ENCODE data around the gene GH1.
"Not testable (repeated sequence)": the region's sequence is repeated elsewhere in the genome, so short reads cannot be mapped to it uniquely, and the experiment has no call there.

Gene GH1

DNA sequence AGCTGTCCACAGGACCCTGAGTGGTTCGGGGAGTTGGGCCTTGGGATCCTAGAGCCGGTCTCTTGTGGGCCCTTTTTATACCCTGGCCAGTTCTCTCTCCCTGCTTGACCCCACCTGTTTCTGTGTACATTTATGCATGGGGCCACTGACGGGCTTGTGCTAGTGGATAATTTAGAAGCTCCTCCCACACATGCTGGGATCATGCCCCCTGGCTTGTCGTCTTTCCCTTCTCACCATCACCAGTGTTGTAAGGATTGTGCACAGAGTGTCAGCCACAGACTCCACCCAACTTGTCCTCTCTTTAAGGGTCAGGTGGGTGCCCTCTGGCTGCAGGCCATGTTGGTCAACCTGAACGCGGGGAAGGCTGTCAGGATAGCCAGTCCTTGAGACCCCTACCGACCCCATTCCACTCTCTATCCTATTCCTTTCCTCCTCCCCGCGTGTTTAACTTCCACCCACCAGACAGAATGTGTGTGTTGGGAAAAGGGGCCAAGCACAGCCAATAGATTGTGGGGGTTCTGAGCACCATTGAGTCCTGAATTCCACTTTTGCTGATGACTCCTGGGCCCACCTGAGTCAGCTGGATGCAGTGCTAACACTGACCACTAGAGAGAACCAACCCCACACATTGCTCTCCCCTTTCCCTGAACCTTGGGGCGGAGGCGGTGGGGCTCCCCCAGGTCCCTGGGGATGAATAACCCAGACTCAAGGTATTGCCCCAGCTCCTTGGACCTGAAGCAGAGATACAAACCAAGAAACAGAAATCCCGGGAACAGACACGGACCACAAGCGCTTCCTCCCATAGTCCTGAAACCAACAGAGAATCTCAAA lies 21.9 kb downstream of the GH1 start, which contains the start of gene CSH1:
Gene CSH1 (minus strand): TSS at position 51 of the 831 bp plus-strand sequence. CDS start 63 bp downstream, outside the sequence.
- not testable (repeated sequence) for DNase-seq (ENCODE audit: low read depth)

DNA sequence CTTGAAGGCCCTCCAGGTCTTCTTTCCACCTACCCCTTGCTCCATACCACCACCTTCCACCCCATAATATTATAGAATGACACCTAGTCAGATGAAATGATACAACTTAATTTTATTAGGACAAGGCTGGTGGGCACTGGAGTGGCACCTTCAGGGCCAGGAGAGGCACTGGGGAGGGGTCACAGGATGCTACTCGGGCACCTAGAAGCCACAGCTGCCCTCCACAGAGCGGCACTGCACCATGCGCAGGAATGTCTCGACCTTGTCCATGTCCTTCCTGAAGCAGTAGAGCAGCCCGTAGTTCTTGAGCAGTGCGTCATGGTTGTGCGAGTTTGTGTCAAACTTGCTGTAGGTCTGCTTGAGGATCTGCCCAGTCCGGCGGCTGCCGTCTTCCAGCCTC lies 23.8 kb downstream of the GH1 start:
- DNase-seq (ENCODE audit: low read depth): not testable (repeated sequence)

DNA sequence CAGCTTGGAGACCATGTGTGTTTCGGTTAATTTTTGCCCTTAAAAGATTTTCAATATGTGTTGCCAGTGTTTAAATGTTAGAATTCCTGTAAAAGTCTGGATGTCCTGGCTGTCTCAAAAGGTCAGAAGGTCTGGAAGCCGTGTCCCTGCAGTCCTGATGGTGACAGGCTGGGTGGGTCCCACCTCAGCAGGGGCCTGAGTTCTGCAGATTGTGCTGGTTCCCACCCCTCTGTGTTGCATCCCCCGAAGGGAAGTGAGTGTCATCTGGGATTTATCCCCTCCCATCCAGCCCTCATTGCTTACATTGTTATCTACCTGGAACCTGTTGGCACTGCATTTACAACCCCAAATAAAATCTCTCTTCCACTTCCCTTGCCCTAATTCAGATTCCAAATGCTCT lies 24.6 kb downstream of the GH1 start:
- not testable (repeated sequence) for DNase-seq (ENCODE audit: low read depth)

DNA sequence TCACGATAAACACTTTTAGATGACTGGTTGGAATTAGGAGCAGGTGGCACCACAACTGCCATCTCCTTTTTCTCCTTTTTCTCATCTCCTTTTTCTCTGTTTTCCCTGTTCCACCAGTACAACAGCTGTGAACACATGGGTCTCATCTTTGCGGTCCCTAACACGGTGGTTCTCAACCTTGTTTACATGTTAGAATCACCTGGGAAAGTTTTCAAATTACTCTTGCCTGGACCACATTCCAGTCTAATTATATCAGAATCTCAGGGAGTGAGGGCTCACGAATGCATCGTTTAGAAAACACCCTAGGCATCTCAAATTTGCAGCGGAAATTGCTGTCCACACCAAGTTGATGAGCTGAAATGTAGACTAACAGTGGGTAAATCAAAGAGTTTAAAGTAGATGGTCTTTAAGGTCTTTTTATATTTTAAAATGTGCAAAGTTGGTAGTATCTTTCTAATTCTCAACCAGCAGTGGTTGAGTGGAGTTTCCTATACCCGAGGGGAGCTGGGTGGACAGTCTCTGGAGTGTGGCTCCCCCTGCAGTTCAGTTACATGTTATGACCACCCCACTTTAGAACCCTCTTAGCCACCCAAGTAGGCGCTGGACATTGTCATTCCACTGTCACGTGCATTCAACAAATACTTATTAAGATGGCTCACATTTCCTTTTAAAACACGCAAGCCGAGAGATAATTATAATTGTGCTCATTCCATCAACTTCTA lies 26.2 kb downstream of the GH1 start:
- not testable (repeated sequence) for DNase-seq (ENCODE audit: low read depth)

DNA sequence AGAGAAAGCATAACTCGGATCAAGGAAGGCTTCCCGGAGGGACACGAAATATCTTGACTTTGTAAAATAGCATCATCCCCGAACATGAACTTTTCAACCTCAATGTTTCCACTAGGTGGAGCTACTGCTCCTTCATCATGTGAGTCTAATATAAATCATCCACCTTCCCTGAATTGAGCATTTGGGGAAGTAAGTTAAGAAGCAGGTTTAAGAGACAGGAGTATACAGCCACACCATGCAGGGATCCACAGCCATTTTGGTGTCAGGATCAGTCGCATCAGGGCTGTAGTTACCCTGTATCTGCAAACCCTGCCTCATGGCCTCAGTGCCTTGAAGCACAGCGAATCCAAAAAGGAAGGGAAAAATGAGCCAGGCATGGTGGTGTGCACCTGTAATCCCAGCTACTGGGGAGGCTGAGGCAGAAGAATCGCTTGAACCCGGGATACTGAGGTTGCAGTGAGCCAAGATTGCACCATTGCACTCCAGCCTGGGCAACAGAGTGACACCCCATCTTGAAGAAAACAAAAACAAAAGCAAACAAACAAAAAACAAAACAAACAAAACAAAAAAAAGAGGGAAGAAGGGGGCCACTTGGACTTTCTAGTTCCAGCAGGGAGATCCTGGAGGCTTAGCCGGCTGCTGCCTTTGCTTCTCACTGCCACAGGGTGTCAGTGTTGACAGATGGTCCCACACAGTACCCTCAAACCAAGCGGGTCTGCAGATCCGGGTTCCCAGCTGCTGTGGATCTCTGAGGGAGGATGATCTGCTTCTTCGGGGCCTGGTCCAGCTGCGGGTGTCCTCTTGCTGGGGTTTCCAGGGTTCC lies 29.4 kb downstream of the GH1 start:
- DNase-seq (ENCODE audit: low read depth): not testable (repeated sequence)

DNA sequence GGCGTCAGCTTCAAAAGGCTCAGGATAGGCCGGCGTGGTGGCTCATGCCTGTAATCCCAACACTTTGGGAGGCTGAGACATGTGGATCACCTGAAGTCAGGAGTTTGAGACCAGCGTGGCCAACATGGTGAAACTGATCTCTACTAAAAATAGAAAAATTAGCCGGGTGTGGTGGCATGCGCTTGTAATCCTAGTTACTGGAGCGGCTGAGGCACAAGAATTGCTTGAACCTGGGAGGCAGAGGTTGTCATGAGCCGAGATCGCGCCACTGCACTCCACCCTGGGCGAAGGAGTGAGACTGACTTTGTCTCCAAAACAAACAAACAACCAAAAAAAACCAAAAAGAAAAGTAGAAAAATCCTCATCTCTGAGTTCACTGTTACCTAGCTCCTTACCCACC lies 33.5 kb downstream of the GH1 start:
- DNase-seq (ENCODE audit: low read depth): not testable (repeated sequence)

DNA sequence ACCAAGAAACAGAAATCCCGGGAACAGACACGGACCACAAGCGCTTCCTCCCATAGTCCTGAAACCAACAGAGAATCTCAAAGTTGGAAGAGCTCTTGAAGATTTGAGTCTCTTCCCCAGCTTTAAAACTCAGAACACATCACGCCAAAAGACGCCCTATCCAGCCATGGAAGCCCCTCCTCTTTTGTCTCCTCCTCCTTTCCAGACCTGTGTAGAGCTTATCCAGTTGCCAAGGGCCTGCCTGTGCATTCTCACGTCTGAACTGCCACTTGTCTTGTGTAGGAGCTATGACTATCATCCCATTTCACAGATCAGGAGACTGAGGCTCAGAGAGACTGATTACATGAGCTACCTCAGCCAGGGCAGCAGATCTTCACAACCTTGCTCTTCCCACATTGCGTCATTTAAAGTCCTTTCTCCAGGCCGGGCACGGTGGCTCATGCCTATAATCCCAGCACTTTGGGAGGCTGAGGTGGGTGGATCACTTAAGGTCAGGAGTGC lies 36.0 kb downstream of the GH1 start:
- not testable (repeated sequence) for DNase-seq (ENCODE audit: low read depth)

DNA sequence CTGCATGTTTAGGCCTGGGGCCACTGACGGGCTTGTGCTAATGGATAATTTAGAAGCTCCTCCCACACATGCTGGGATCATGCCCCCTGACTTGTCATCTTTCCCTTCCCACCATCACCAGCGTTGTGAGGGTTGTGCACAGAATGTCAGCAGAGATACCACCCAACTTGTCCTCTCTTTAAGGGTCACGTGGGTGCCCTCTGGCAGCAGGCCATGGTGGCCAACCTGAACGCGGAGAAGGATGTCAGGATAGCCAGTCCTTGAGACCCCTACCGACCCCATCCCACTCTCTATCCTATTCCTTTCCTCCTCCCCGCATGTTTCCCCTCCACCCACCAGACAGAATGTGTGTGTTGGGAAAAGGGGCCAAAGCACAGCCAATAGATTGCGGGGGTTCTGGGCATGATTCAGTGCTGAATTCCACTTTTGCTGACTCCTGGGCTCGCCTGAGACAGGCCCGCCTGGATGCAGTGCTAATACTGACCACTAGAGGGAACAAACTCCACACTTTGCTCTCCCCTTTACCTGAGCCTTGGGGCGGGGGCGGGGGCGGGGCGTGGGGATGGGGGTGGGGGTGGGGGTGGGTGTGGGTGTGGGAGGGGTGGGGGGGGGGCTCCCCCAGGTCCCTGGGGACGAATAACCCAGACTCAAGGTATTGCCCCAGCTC lies 36.6 kb downstream of the GH1 start, which contains the start of gene GH2:
Gene GH2 (minus strand): TSS at position 10 of the 667 bp plus-strand sequence. CDS start 143 bp downstream, outside the sequence.
- DNase-seq (ENCODE audit: low read depth): peak; percentile 31

DNA sequence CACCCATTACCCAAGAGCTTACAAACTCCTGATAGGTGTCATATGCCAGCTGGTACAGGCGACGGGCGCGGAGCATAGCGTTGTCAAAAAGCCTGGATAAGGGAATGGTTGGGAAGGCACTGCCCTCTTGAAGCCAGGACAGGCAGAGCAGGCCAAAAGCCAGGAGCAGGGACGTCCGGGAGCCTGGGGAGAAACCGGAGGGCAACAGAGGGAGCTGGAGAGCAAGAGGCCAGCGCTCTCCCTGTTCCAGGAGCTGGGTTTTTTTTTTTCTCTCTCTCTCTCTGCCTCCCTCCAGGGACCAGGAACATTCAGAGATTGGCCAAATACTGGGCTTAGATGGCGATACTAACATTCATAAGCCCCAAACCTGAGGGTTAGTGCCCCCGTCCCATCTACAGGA lies 37.3 kb downstream of the GH1 start:
- DNase-seq (ENCODE audit: low read depth): not testable (repeated sequence)

DNA sequence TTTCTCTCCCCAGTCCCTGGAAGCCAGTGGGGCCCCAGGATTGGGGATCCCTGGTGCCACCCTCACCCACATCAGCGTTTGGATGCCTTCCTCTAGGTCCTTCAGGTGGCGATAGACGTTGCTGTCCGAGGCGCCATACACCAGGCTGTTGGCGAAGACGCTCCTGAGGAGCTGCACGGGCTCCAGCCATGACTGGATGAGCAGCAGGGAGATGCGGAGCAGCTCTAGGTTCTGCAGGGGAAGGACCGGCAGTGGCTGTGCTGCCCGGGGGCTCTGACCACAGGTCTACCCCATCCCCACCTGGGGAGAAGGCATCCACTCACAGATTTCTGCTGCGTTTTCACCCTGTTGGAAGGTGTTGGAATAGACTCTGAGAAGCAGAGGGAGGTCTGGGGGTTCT lies 37.9 kb downstream of the GH1 start:
- DNase-seq (ENCODE audit: low read depth): no peak

DNA sequence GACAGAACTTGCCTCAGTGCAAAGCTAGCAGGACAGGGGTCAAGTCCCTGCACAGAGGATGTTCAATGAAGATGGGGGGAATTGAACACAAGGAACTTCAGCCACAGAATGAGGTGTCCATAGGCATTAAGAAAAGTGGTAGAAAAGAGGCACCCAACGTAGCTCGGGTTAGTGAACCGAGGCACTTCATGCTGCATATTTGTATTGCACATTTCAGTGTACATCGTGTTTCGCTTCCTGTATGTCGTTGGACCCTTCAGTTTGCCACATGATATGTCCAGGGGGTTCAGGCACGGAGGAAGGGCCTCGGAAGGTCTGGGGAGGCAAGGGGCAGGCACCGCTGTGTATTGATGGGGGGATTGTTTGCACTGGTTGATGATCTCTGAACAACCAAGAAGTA lies 40.2 kb downstream of the GH1 start:
- DNase-seq (ENCODE audit: low read depth): not testable (repeated sequence)

DNA sequence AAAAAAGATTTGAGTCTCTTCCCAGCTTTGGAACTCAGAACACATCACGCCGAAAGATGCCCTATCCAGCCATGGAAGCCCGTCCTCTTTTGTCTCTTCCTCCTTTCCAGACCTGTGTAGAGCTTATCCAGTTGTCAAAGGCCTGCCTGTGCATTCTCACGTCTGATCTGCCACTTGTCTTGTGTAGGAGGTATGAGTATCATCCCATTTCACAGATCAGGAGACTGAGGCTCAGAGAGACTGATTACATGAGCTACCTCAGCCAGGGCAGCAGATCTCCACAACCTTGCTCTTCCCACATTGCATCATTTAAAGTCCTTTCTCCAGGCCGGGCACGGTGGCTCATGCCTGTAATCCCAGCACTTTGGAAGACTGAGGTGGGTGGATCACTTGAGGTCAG lies 43.9 kb downstream of the GH1 start:
- DNase-seq (ENCODE audit: low read depth): not testable (repeated sequence)

DNA sequence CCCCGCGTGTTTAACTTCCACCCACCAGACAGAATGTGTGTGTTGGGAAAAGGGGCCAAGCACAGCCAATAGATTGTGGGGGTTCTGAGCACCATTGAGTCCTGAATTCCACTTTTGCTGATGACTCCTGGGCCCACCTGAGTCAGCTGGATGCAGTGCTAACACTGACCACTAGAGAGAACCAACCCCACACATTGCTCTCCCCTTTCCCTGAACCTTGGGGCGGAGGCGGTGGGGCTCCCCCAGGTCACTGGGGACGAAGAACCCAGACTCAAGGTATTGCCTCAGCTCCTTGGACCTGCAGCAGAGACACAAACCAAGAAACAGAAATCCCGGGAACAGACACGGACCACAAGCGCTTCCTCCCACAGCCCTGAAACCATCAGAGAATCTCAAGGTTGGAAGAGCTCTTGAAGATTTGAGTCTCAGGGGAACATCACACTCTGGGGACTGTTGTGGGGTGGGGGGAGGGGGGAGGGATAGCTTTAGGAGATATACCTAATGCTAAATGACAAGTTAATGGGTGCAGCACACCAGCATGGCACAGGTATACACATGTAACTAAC lies 44.5 kb downstream of the GH1 start:
- DNase-seq (ENCODE audit: low read depth): not testable (repeated sequence)

DNA sequence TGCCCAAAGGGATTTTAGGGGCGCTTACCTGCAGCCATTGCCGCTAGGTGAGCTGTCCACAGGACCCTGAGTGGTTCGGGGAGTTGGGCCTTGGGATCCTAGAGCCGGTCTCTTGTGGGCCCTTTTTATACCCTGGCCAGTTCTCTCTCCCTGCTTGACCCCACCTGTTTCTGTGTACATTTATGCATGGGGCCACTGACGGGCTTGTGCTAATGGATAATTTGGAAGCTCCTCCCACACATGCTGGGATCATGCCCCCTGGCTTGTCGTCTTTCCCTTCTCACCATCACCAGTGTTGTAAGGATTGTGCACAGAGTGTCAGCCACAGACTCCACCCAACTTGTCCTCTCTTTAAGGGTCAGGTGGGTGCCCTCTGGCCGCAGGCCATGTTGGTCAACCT lies 45.1 kb downstream of the GH1 start, which contains the start of gene CSH2:
Gene CSH2 (minus strand): TSS at position 101 of the 400 bp plus-strand sequence. CDS start 63 bp downstream, at position 38.
- DNase-seq (ENCODE audit: low read depth): not testable (repeated sequence)

DNA sequence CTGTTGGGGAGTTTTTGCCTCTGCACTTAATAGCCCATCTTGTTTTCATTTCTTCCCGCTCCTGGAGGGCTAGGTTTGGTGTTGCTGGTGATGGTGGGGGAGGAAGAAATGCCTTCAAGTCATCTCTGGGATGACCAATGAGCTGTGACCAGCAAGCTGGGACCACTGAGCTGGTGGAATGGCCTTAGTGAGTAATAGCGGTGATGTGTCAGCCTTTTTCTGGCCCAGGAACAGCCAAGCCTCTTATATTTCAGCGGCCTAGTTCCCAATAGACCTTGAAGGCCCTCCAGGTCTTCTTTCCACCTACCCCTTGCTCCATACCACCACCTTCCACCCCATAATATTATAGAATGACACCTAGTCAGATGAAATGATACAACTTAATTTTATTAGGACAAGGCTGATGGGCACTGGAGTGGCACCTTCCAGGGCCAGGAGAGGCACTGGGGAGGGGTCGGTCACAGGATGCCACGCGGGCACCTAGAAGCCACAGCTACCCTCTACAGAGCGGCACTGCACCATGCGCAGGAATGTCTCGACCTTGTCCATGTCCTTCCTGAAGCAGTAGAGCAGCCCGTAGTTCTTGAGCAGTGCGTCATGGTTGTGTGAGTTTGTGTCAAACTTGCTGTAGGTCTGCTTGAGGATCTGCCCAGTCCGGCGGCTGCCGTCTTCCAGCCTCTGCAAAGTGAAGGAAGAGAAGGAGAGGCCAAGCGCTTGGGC lies 46.8 kb downstream of the GH1 start:
- DNase-seq (ENCODE audit: low read depth): not testable (repeated sequence)

DNA sequence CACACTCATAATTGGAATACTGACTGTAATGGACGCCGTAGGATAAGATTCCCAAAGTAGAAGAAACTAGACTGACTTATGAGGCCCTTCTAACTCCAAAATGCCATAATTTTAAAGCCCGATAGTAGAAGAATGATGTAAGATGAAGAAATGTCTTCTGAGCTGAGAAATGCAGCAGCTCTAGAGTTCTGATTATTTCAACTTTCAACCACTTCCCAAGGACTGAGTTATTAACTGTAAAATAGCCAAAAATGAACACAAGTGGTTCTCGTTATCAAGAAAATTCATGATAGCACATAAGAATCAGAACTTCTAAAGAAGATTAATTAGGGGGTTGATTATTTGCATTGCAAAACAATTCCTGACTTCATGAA lies 48.4 kb downstream of the GH1 start:
- DNase-seq (ENCODE audit: low read depth): not testable (repeated sequence)

DNA sequence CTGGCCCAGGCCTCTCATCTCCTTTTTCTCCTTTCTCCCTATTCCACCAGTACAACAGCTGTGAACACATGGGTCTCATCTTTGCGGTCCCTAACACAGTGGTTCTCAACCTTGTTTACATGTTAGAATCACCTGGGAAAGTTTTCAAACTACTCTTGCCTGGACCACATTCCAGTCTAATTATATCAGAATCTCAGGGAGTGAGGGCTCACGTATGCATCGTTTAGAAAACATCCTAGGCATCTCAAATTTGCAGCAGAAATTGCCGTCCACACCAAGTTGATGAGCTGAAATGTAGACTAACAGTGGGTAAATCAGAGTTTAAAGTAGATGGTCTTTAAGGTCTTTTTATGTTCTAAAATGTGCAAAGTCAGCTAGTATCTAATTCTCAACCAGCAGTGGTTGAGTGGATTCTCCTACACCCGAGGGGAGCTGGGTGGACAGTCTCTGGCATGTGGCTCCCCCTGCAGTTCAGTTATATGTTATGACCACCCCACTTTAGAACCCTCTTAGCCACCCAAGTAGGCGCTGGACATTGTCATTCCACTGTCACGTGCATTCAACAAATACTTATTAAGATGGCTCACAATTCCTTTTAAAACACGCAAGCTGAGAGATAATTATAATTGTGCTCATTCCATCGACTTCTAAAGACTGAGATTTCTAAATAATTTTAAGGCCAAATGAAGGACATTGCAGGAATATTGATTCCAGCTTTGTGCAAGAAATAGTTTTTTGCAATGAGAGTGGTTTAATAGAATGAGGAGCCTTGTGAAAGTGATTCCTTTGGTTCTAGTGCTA lies 48.9 kb downstream of the GH1 start:
- DNase-seq (ENCODE audit: low read depth): not testable (repeated sequence)
